GM18499 (cell line): ENCODE measurements around the gene RDX.
A peak's percentile ranks its signal among the peaks of the same experiment; 100 is the strongest.

ENCODE experiments used
- ATAC-seq: cut with Tn5 transposase; IDR thresholded peaks from one replicate; pipeline ENCODE4 v1.9.1; 2021; ENCODE audit warnings: moderate number of reproducible peaks; ENCODE audit not compliant: insufficient read depth, unreplicated experiment

RDX gene

GRCh38 chr11:110296226-110297075, at the start of gene RDX:
RDX (minus strand) TSS chr11:110296614; CDS start chr11:110279692, 16,922 bp downstream.
- ATAC-seq: peak; percentile 32

GRCh38 chr11:110345743-110346142, 49.3 kb upstream of the RDX start:
- peak; percentile 36 for ATAC-seq

- ATAC-seq: no peak
Observed at GRCh38 chr11:110340436-110340835, 44.0 kb upstream of the RDX start.

- ATAC-seq: no peak
Observed at GRCh38 chr11:110339456-110340250, 43.2 kb upstream of the RDX start.

GRCh38 chr11:110338684-110339083, 42.3 kb upstream of the RDX start:
- ATAC-seq: peak; percentile 54

- ATAC-seq: no peak
Observed at GRCh38 chr11:110337570-110338193, 41.3 kb upstream of the RDX start.

GRCh38 chr11:110336054-110336453, 39.6 kb upstream of the RDX start:
- no peak for ATAC-seq

- ATAC-seq: no peak
Observed at GRCh38 chr11:110335358-110335757, 38.9 kb upstream of the RDX start.

- ATAC-seq: no peak
Observed at GRCh38 chr11:110331626-110332025, 35.2 kb upstream of the RDX start.

- ATAC-seq: no peak
Observed at GRCh38 chr11:110329445-110329844, 33.0 kb upstream of the RDX start.

GRCh38 chr11:110327508-110327907, 31.1 kb upstream of the RDX start:
- ATAC-seq: no peak

GRCh38 chr11:110323786-110324185, 27.4 kb upstream of the RDX start:
- ATAC-seq: no peak

GRCh38 chr11:110319501-110319900, 23.1 kb upstream of the RDX start:
- ATAC-seq: no peak

GRCh38 chr11:110318638-110319404, 22.4 kb upstream of the RDX start:
- no peak for ATAC-seq

GRCh38 chr11:110317516-110317932, 21.1 kb upstream of the RDX start:
- ATAC-seq: no peak

- ATAC-seq: no peak
Observed at GRCh38 chr11:110314366-110315095, 18.1 kb upstream of the RDX start.

- ATAC-seq: no peak
Observed at GRCh38 chr11:110312670-110313069, 16.3 kb upstream of the RDX start.

- no peak for ATAC-seq
Observed at GRCh38 chr11:110311783-110312579, 15.6 kb upstream of the RDX start.

- no peak for ATAC-seq
Observed at GRCh38 chr11:110308071-110308470, 11.7 kb upstream of the RDX start.
